Kidney (tissue), 14 donors: ENCODE data around the gene EEPD1. TPM values are rescaled to one million over a fixed set of nuclear protein-coding genes. Genes with fewer than 3 reads are reported as not detected.

Experiments used
- DNase-seq, 5 donors: peaks; one replicate each; pipeline ENCODE4 v3.0.0-alpha.2; 2013 to 2020
- FAIRE-seq: peaks from 2 replicates; lab custom pipeline; 2012; peaks lifted over from hg19 to GRCh38; lab: Jason Lieb, UNC
- H3K27ac ChIP-seq, 2 donors: one replicate each; pipeline ENCODE4 v1.7.0; 2013; ENCODE audit warnings: low read depth in 2 of 2, low read length in 2 of 2, inconsistent platforms in 1 of 2
- H3K27me3 ChIP-seq: one replicate; pipeline ENCODE4 v1.7.1; 2013; ENCODE audit warnings: low read length, inconsistent platforms; ENCODE audit not compliant: control insufficient read depth, insufficient read depth
- H3K36me3 ChIP-seq, 3 donors: one replicate each; pipeline versions ENCODE4 v1.7.0 to v1.7.1; 2013; ENCODE audit warnings: low read length in 3 of 3, control low read depth in 1 of 3, inconsistent platforms in 1 of 3; ENCODE audit not compliant: insufficient read depth in 3 of 3, control insufficient read depth in 2 of 3
- H3K4me1 ChIP-seq, 3 donors: one replicate each; pipeline versions ENCODE4 v1.7.0 to v1.7.1; 2013; ENCODE audit warnings: low read length in 3 of 3, inconsistent platforms in 1 of 3, low read depth in 1 of 3; ENCODE audit not compliant: control insufficient read depth in 2 of 3, insufficient read depth in 2 of 3
- H3K4me3 ChIP-seq, 3 donors: one replicate each; pipeline versions ENCODE4 v1.7.0 to v1.8.1; 2013; ENCODE audit warnings: low read length in 3 of 3, control low read depth in 1 of 3, inconsistent platforms in 1 of 3
- H3K9ac ChIP-seq, 3 donors: one replicate each; pipeline versions ENCODE4 v1.7.0 to v1.7.1; 2013; ENCODE audit warnings: low read length in 3 of 3, control low read depth in 1 of 3, inconsistent platforms in 1 of 3
- H3K9me3 ChIP-seq, 3 donors: one replicate each; pipeline versions ENCODE4 v1.7.0 to v1.7.1; 2013; ENCODE audit warnings: low read length in 3 of 3, control low read depth in 1 of 3, inconsistent platforms in 1 of 3; ENCODE audit not compliant: control insufficient read depth in 2 of 3, insufficient read depth in 1 of 3
- CTCF ChIP-seq: IDR thresholded peaks from 3 replicates; pipeline ENCODE4 v1.5.1; 2012; ENCODE audit warnings: mild to moderate bottlenecking, moderate library complexity, borderline replicate concordance; ENCODE audit not compliant: insufficient read depth; ENCODE audit errors: extremely low read depth
- intact Hi-C: fragments of 100-400 bp; cut with DNase I; formaldehyde crosslinking; loops from one replicate; pipeline ENCODE4 v1.11.1; 2022
- polyA plus RNA-seq: library from polyadenylated mRNA; stranded (reverse); fragments of 350-450 nt; fragmentation: Illumina TruSeq; extraction: RNeasy Lipid Tissue Mini Kit (QIAGEN cat#74804); gene quantifications from one replicate; pipeline ENCODE4 v1.2.3, GENCODE V29; 2014; ENCODE audit warnings: low read depth, low replicate concordance; ENCODE audit not compliant: insufficient read depth
- total RNA-seq: library from RNA; stranded (reverse); fragmentation: NEBNext Ultra II Directional; extraction: Animal tissue kit (Norgen Biotek cat#: 25700); gene quantifications from one replicate; pipeline ENCODE4 v1.2.1, GENCODE V29; 2021
- donor health status: control.
- donor health status: control.
- donor health status: control.
- donor health status: control.
- donor health status: control.
- donor health status: DM: yes; HTN: yes; CAD: no.
- donor health status: Normal renal cell carcinoma (clear cell type).

EEPD1 gene
- total and polyA plus RNA-seq, 2 donors from 2014 or later = 6.3 to 6.4 TPM

GRCh38 chr7:36311539-36311938 is 158.5 kb downstream of the EEPD1 start:
- Histone ChIP-seq H3K9ac (no peak overlapping the region), H3K9me3 (no peaks in the 10 kb centered on the region), H3K27me3 (no peaks in the 10 kb centered on the region), H3K36me3 (no peaks in the 10 kb centered on the region), H3K4me3 (no peak overlapping the region), H3K4me1 (no peaks in the 10 kb centered on the region), H3K27ac (no peak overlapping the region)
- intact Hi-C loops = no loop called here
- DNase-seq = no peak
- TF ChIP-seq CTCF = no peak
- no peak for FAIRE-seq

- H3K36me3 ChIP-seq = no peaks in the 10 kb centered on the region
- H3K27ac ChIP-seq = no peak overlapping the region
- intact Hi-C loops = no loop called here
- no peaks in the 10 kb centered on the region for H3K9me3 ChIP-seq
- H3K4me3 ChIP-seq = no peak overlapping the region
- H3K27me3 ChIP-seq = no peaks in the 10 kb centered on the region
- TF ChIP-seq CTCF = no peak
- no peak for DNase-seq
- FAIRE-seq = no peak
- no peak overlapping the region for H3K9ac ChIP-seq
- H3K4me1 ChIP-seq = no peaks in the 10 kb centered on the region
These were observed 159.2 kb downstream of the EEPD1 start for GRCh38 chr7:36312064-36312914.

GRCh38 chr7:36312915-36313334 is 159.9 kb downstream of the EEPD1 start:
- no peaks in the 10 kb centered on the region for H3K27me3 ChIP-seq
- H3K36me3 ChIP-seq = no peaks in the 10 kb centered on the region
- no peaks in the 10 kb centered on the region for H3K4me1 ChIP-seq
- intact Hi-C loops = no loop called here
- TF ChIP-seq CTCF = no peak
- no peak overlapping the region for H3K4me3 ChIP-seq
- no peaks in the 10 kb centered on the region for H3K9me3 ChIP-seq
- FAIRE-seq = no peak
- no peak for DNase-seq
- H3K27ac ChIP-seq = no peak overlapping the region
- H3K9ac ChIP-seq = no peak overlapping the region
